WTC11 (cell line): ENCODE data around the gene NOTO. TPM values are rescaled to one million over a fixed set of nuclear protein-coding genes. Genes with fewer than 3 reads are reported as not detected.

Experiments used
- ATAC-seq: fragments of 200-7000 bp; cut with Tn5 transposase; 2 replicates; pipeline ENCODE4 v1.10.0; 2021; ENCODE audit warnings: mild to moderate bottlenecking, moderate library complexity
- CTCF ChIA-PET: fragments of 300-600 bp; sonication (Branson Sonifier 250); formaldehyde crosslinking; loops from one replicate; lab custom pipeline; 2021; ENCODE audit warnings: antibody characterized with exemption; lab: Charles Lee
- POLR2A ChIA-PET: fragments of 350-600 bp; sonication (Branson Sonifier 250); formaldehyde crosslinking; loops from one replicate; lab custom pipeline; 2021; ENCODE audit warnings: antibody characterized with exemption; lab: Charles Lee
- DNase-seq: peaks from one replicate; pipeline ENCODE4 v3.0.0; 2021; ENCODE audit warnings: low spot score
- H3K27ac Mint-ChIP-seq: 2 replicates; pipeline ENCODE4 v1.8.0; 2021; ENCODE audit warnings: mixed read lengths
- H3K27me3 Mint-ChIP-seq: 2 replicates; pipeline ENCODE4 v1.8.0; 2021; ENCODE audit warnings: low read depth, mild to moderate bottlenecking, moderate library complexity, mixed read lengths
- H3K36me3 Mint-ChIP-seq: 2 replicates; pipeline ENCODE4 v1.8.0; 2021; ENCODE audit warnings: mixed read lengths
- H3K4me1 Mint-ChIP-seq: 2 replicates; pipeline ENCODE4 v1.8.0; 2022; ENCODE audit warnings: mixed read lengths
- H3K4me3 Mint-ChIP-seq: 2 replicates; pipeline ENCODE4 v1.8.0; 2021; ENCODE audit warnings: mild to moderate bottlenecking, moderate library complexity, mixed read lengths
- H3K9me3 Mint-ChIP-seq: 2 replicates; pipeline ENCODE4 v1.8.0; 2021; ENCODE audit warnings: mixed read lengths
- AFF4 ChIP-seq: sonication (generic); formaldehyde crosslinking; IDR thresholded peaks from 2 replicates; pipeline ENCODE4 v1.8.1; 2023; ENCODE audit warnings: mild to moderate bottlenecking, missing genetic modification reagents, borderline replicate concordance
- ATF2 ChIP-seq: sonication (generic); formaldehyde crosslinking; IDR thresholded peaks from 2 replicates; pipeline ENCODE4 v1.8.1; 2022; ENCODE audit warnings: low read depth, missing genetic modification reagents, borderline replicate concordance
- ATF6 ChIP-seq: sonication (generic); formaldehyde crosslinking; IDR thresholded peaks from 2 replicates; pipeline ENCODE4 v1.8.1; 2023; ENCODE audit warnings: mild to moderate bottlenecking, missing genetic modification reagents
- E2F5 ChIP-seq: sonication (generic); formaldehyde crosslinking; IDR thresholded peaks from 2 replicates; pipeline ENCODE4 v1.8.1; 2022; ENCODE audit warnings: mild to moderate bottlenecking, moderate library complexity, missing genetic modification reagents
- KAT7 ChIP-seq: sonication (generic); formaldehyde crosslinking; IDR thresholded peaks from 2 replicates; pipeline ENCODE4 v1.8.1; 2023; ENCODE audit warnings: missing genetic modification reagents, mild to moderate bottlenecking, borderline replicate concordance
- MXD4 ChIP-seq: fragments of 250-450 bp; sonication (Bioruptor Pico); IDR thresholded peaks from 2 replicates; pipeline ENCODE4 v1.8.0; 2021; ENCODE audit warnings: mild to moderate bottlenecking, moderate library complexity, borderline replicate concordance
- MYBL2 ChIP-seq: sonication (generic); formaldehyde crosslinking; IDR thresholded peaks from 2 replicates; pipeline ENCODE4 v1.8.1; 2023; ENCODE audit warnings: mild to moderate bottlenecking, moderate library complexity, missing genetic modification reagents
- NFE2L1 ChIP-seq: sonication (generic); formaldehyde crosslinking; IDR thresholded peaks from 2 replicates; pipeline ENCODE4 v1.8.1; 2023; ENCODE audit warnings: missing genetic modification reagents
- NR2C2 ChIP-seq: sonication (generic); formaldehyde crosslinking; IDR thresholded peaks from 2 replicates; pipeline ENCODE4 v1.8.0; 2022; ENCODE audit warnings: mild to moderate bottlenecking, missing genetic modification reagents
- RELA ChIP-seq: sonication (generic); formaldehyde crosslinking; IDR thresholded peaks from 2 replicates; pipeline ENCODE4 v1.8.1; 2022; ENCODE audit warnings: missing genetic modification reagents, mild to moderate bottlenecking, borderline replicate concordance
- RORB ChIP-seq: fragments of 250-450 bp; sonication (Bioruptor Pico); IDR thresholded peaks from 2 replicates; pipeline ENCODE4 v1.9.0; 2021; ENCODE audit warnings: mild to moderate bottlenecking
- SOX15 ChIP-seq: fragments of 250-450 bp; sonication (Bioruptor Pico); IDR thresholded peaks from 2 replicates; pipeline ENCODE4 v1.9.0; 2021; ENCODE audit warnings: mild to moderate bottlenecking
- SP1 ChIP-seq: sonication (generic); formaldehyde crosslinking; conservative IDR thresholded peaks from 2 replicates; pipeline ENCODE4 v1.8.1; 2022; ENCODE audit warnings: missing genetic modification reagents
- TP53 ChIP-seq: sonication (generic); formaldehyde crosslinking; IDR thresholded peaks from 2 replicates; pipeline ENCODE4 v1.8.1; 2023; ENCODE audit warnings: mild to moderate bottlenecking, missing genetic modification reagents
- USF2 ChIP-seq: sonication (generic); formaldehyde crosslinking; IDR thresholded peaks from 2 replicates; pipeline ENCODE4 v1.8.1; 2023; ENCODE audit warnings: mild to moderate bottlenecking, missing genetic modification reagents, moderate library complexity
- ZNF416 ChIP-seq: fragments of 250-450 bp; sonication (Bioruptor Pico); IDR thresholded peaks from 2 replicates; pipeline ENCODE4 v1.9.0; 2021; ENCODE audit warnings: mild to moderate bottlenecking, inconsistent platforms
- total RNA-seq: library from RNA; stranded (reverse); gene quantifications from 3 replicates; pipeline ENCODE4 v1.2.3, GENCODE V29; 2021
- TF ChIP-seq, protein P1 (sequence below): sonication (generic); formaldehyde crosslinking; IDR thresholded peaks from 2 replicates; pipeline ENCODE4 v1.8.0; 2023; ENCODE audit warnings: missing genetic modification reagents, mild to moderate bottlenecking, borderline replicate concordance
- TF ChIP-seq, protein P2 (sequence below): sonication (generic); formaldehyde crosslinking; IDR thresholded peaks from 2 replicates; pipeline ENCODE4 v1.8.1; 2022; ENCODE audit warnings: low read depth, mild to moderate bottlenecking, moderate library complexity, missing genetic modification reagents, borderline replicate concordance
- TF ChIP-seq, protein P3 (sequence below): fragments of 250-450 bp; sonication (Bioruptor Pico); IDR thresholded peaks from 2 replicates; pipeline ENCODE4 v2.1.2; 2022; ENCODE audit warnings: mild to moderate bottlenecking, moderate library complexity

NOTO gene
- total RNA-seq, 1 experiment from 2014 or later: 0.15 TPM

GRCh38 chr2:73174244-73174643 lies 28.1 kb upstream of the NOTO start (continued):
- TF ChIP-seq, protein P1, sequence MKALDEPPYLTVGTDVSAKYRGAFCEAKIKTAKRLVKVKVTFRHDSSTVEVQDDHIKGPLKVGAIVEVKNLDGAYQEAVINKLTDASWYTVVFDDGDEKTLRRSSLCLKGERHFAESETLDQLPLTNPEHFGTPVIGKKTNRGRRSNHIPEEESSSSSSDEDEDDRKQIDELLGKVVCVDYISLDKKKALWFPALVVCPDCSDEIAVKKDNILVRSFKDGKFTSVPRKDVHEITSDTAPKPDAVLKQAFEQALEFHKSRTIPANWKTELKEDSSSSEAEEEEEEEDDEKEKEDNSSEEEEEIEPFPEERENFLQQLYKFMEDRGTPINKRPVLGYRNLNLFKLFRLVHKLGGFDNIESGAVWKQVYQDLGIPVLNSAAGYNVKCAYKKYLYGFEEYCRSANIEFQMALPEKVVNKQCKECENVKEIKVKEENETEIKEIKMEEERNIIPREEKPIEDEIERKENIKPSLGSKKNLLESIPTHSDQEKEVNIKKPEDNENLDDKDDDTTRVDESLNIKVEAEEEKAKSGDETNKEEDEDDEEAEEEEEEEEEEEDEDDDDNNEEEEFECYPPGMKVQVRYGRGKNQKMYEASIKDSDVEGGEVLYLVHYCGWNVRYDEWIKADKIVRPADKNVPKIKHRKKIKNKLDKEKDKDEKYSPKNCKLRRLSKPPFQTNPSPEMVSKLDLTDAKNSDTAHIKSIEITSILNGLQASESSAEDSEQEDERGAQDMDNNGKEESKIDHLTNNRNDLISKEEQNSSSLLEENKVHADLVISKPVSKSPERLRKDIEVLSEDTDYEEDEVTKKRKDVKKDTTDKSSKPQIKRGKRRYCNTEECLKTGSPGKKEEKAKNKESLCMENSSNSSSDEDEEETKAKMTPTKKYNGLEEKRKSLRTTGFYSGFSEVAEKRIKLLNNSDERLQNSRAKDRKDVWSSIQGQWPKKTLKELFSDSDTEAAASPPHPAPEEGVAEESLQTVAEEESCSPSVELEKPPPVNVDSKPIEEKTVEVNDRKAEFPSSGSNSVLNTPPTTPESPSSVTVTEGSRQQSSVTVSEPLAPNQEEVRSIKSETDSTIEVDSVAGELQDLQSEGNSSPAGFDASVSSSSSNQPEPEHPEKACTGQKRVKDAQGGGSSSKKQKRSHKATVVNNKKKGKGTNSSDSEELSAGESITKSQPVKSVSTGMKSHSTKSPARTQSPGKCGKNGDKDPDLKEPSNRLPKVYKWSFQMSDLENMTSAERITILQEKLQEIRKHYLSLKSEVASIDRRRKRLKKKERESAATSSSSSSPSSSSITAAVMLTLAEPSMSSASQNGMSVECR (CRISPR knock-in tag): no peak
- TF ChIP-seq, protein P2, sequence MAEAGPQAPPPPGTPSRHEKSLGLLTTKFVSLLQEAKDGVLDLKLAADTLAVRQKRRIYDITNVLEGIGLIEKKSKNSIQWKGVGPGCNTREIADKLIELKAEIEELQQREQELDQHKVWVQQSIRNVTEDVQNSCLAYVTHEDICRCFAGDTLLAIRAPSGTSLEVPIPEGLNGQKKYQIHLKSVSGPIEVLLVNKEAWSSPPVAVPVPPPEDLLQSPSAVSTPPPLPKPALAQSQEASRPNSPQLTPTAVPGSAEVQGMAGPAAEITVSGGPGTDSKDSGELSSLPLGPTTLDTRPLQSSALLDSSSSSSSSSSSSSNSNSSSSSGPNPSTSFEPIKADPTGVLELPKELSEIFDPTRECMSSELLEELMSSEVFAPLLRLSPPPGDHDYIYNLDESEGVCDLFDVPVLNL: no peak
- TF ChIP-seq, all 79 proteins: peak for 0

- Mint-ChIP-seq H3K4me1 (peaks cover 22% of the 10 kb centered on the region), H3K27me3 (peaks cover 79% of the 10 kb centered on the region), H3K4me3 (peak overlapping the region; percentile 63), H3K9me3 (no peaks in the 10 kb centered on the region), H3K36me3 (no peaks in the 10 kb centered on the region), H3K27ac (no peak overlapping the region)
- ChIA-PET CTCF (interaction anchor here (0.7 to 5.2 kb wide), 15 partner anchors 14 to 288 kb away, joined by 3 to 179 read pairs (median 5); partner anchors contain the start of genes NOTO, SMYD5 and SPR), POLR2A (interaction anchor here (0.9 to 1.2 kb wide), 2 partner anchors 59 to 104 kb away, joined by 3 to 5 read pairs; partner anchors contain the start of genes CCT7 and SFXN5)
- ATAC-seq (peak; percentile 10), DNase-seq (no peak)
- TF ChIP-seq MYBL2 (CRISPR knock-in tag) (no peak), NFE2L1 (no peak), RORB (CRISPR knock-in tag) (no peak), KAT7 (CRISPR knock-in tag) (no peak), SP1 (CRISPR knock-in tag) (no peak), RELA (CRISPR knock-in tag) (no peak), ZNF416 (CRISPR knock-in tag) (no peak), E2F5 (CRISPR knock-in tag) (no peak), ATF6 (CRISPR knock-in tag) (no peak), ATF2 (CRISPR knock-in tag) (no peak), SOX15 (CRISPR knock-in tag) (no peak), MXD4 (CRISPR knock-in tag) (no peak), NR2C2 (CRISPR knock-in tag) (no peak), USF2 (CRISPR knock-in tag) (no peak), AFF4 (CRISPR knock-in tag) (no peak), TP53 (CRISPR knock-in tag) (no peak)
- TF ChIP-seq, protein P3, sequence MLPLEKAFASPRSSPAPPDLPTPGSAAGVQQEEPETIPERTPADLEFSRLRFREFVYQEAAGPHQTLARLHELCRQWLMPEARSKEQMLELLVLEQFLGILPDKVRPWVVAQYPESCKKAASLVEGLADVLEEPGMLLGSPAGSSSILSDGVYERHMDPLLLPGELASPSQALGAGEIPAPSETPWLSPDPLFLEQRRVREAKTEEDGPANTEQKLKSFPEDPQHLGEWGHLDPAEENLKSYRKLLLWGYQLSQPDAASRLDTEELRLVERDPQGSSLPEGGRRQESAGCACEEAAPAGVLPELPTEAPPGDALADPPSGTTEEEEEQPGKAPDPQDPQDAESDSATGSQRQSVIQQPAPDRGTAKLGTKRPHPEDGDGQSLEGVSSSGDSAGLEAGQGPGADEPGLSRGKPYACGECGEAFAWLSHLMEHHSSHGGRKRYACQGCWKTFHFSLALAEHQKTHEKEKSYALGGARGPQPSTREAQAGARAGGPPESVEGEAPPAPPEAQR (CRISPR knock-in tag): no peak
Observed at GRCh38 chr2:73174941-73175662, 27.3 kb upstream of the NOTO start.
